ENCODE results near the gene FAM13C.

DNA sequence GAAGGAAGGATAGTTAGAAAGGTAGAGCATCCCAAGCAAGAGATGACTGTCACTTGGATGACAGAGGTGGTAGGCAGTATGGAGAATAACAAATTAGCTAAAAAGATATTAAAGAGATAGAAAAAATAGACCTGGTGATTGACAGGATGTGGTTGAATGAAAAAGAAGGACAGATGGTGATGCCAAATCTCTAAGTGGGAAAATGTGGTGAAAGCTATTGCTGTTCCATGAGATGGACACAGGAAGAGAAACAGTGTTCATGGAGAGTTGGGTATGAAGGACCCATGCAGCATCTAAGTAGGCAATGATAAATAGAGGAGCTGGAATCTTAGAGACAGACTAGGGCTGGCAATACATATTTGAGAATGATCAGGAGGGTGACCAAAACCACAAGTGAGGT lies 30.7 kb downstream of the FAM13C start:
- TF ChIP-seq ZNF341 (tag by site-specific recombination; IDR thresholded peaks at IDR 0.05; ENCODE audit: low read depth) = no peak
- TF ChIP-seq MYNN (tag by site-specific recombination; IDR thresholded peaks at IDR 0.05; ENCODE audit: borderline replicate concordance) = no peak
- no peak for TF ChIP-seq ZNF792 (tag by site-specific recombination; IDR thresholded peaks at IDR 0.05)
- TF ChIP-seq ZFP3 (tag by site-specific recombination; IDR thresholded peaks at IDR 0.05; ENCODE audit: low read depth) = no peak
- TF ChIP-seq, protein P1, sequence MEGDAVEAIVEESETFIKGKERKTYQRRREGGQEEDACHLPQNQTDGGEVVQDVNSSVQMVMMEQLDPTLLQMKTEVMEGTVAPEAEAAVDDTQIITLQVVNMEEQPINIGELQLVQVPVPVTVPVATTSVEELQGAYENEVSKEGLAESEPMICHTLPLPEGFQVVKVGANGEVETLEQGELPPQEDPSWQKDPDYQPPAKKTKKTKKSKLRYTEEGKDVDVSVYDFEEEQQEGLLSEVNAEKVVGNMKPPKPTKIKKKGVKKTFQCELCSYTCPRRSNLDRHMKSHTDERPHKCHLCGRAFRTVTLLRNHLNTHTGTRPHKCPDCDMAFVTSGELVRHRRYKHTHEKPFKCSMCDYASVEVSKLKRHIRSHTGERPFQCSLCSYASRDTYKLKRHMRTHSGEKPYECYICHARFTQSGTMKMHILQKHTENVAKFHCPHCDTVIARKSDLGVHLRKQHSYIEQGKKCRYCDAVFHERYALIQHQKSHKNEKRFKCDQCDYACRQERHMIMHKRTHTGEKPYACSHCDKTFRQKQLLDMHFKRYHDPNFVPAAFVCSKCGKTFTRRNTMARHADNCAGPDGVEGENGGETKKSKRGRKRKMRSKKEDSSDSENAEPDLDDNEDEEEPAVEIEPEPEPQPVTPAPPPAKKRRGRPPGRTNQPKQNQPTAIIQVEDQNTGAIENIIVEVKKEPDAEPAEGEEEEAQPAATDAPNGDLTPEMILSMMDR (tag by site-specific recombination; IDR thresholded peaks at IDR 0.05) = no peak
- no peak for TF ChIP-seq ZNF223 (tag by site-specific recombination; IDR thresholded peaks at IDR 0.05)
- TF ChIP-seq ZBTB20 (tag by site-specific recombination; IDR thresholded peaks at IDR 0.05) = no peak
- no peak for TF ChIP-seq OVOL3 (tag by site-specific recombination; IDR thresholded peaks at IDR 0.05)
- TF ChIP-seq, protein P2, sequence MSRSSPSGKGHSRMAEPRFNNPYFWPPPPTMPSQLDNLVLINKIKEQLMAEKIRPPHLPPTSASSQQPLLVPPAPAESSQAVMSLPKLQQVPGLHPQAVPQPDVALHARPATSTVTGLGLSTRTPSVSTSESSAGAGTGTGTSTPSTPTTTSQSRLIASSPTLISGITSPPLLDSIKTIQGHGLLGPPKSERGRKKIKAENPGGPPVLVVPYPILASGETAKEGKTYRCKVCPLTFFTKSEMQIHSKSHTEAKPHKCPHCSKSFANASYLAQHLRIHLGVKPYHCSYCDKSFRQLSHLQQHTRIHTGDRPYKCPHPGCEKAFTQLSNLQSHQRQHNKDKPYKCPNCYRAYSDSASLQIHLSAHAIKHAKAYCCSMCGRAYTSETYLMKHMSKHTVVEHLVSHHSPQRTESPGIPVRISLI (tag by site-specific recombination; IDR thresholded peaks at IDR 0.05) = no peak
- TF ChIP-seq, protein P3, sequence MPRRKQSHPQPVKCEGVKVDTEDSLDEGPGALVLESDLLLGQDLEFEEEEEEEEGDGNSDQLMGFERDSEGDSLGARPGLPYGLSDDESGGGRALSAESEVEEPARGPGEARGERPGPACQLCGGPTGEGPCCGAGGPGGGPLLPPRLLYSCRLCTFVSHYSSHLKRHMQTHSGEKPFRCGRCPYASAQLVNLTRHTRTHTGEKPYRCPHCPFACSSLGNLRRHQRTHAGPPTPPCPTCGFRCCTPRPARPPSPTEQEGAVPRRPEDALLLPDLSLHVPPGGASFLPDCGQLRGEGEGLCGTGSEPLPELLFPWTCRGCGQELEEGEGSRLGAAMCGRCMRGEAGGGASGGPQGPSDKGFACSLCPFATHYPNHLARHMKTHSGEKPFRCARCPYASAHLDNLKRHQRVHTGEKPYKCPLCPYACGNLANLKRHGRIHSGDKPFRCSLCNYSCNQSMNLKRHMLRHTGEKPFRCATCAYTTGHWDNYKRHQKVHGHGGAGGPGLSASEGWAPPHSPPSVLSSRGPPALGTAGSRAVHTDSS (tag by site-specific recombination; IDR thresholded peaks at IDR 0.05) = no peak
- TF ChIP-seq, protein P4, sequence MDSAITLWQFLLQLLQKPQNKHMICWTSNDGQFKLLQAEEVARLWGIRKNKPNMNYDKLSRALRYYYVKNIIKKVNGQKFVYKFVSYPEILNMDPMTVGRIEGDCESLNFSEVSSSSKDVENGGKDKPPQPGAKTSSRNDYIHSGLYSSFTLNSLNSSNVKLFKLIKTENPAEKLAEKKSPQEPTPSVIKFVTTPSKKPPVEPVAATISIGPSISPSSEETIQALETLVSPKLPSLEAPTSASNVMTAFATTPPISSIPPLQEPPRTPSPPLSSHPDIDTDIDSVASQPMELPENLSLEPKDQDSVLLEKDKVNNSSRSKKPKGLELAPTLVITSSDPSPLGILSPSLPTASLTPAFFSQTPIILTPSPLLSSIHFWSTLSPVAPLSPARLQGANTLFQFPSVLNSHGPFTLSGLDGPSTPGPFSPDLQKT (IDR thresholded peaks at IDR 0.05; ENCODE audit: borderline replicate concordance, low read depth, low read length) = no peak

Measured in HEK293 (cell line).